Activated T-cell treated with anti-CD3 and anti-CD28 coated beads for 24 hours (primary cell): ENCODE measurements around the gene GPR107.

Experiments used
- DNase-seq: peaks from one replicate; pipeline ENCODE4 v3.0.0-alpha.2; 2020; ENCODE audit warnings: low read depth

Gene GPR107

GRCh38 chr9:130054325-130054786, 650 bp downstream of the GPR107 start:
- no peak for DNase-seq

- no peak for DNase-seq
Observed at GRCh38 chr9:130054820-130055219, 1.1 kb downstream of the GPR107 start.

- no peak for DNase-seq
Observed at GRCh38 chr9:130058154-130058553, 4.4 kb downstream of the GPR107 start.

GRCh38 chr9:130058887-130059286, 5.2 kb downstream of the GPR107 start:
- no peak for DNase-seq

GRCh38 chr9:130060296-130060695, 6.6 kb downstream of the GPR107 start:
- DNase-seq: no peak

- DNase-seq: no peak
Observed at GRCh38 chr9:130062750-130063149, 9.0 kb downstream of the GPR107 start.

- DNase-seq: no peak
Observed at GRCh38 chr9:130064621-130065020, 10.9 kb downstream of the GPR107 start.

- DNase-seq: no peak
Observed at GRCh38 chr9:130069048-130069447, 15.3 kb downstream of the GPR107 start.

GRCh38 chr9:130072515-130073235, 19.0 kb downstream of the GPR107 start:
- no peak for DNase-seq

- DNase-seq: no peak
Observed at GRCh38 chr9:130073373-130073772, 19.7 kb downstream of the GPR107 start.

- no peak for DNase-seq
Observed at GRCh38 chr9:130078547-130078946, 24.8 kb downstream of the GPR107 start.

GRCh38 chr9:130084337-130084736, 30.6 kb downstream of the GPR107 start:
- no peak for DNase-seq

GRCh38 chr9:130088051-130088450, 34.3 kb downstream of the GPR107 start:
- DNase-seq: no peak

- DNase-seq: no peak
Observed at GRCh38 chr9:130089141-130089540, 35.4 kb downstream of the GPR107 start.

GRCh38 chr9:130090915-130091314, 37.2 kb downstream of the GPR107 start:
- no peak for DNase-seq

- no peak for DNase-seq
Observed at GRCh38 chr9:130092910-130093309, 39.2 kb downstream of the GPR107 start.

GRCh38 chr9:130095872-130096271, 42.2 kb downstream of the GPR107 start:
- DNase-seq: no peak

- no peak for DNase-seq
Observed at GRCh38 chr9:130100681-130101080, 47.0 kb downstream of the GPR107 start.

GRCh38 chr9:130101915-130102314, 48.2 kb downstream of the GPR107 start:
- DNase-seq: no peak

GRCh38 chr9:130104491-130105193, 50.9 kb downstream of the GPR107 start:
- DNase-seq: no peak

GRCh38 chr9:130106860-130107233, 53.1 kb downstream of the GPR107 start:
- no peak for DNase-seq

GRCh38 chr9:130107234-130107861, 53.6 kb downstream of the GPR107 start:
- DNase-seq: peak; percentile 74

GRCh38 chr9:130107955-130108354, 54.2 kb downstream of the GPR107 start:
- DNase-seq: no peak
